GM12891 (cell line): ENCODE results near the gene SHISA9.

Source experiments
- DNase-seq: peaks from one replicate; pipeline ENCODE4 v3.0.0; 2011; ENCODE audit warnings: low spot score; ENCODE audit not compliant: insufficient read length
- FAIRE-seq: peaks from 2 replicates; lab custom pipeline; 2011; peaks lifted over from hg19 to GRCh38; lab: Jason Lieb, UNC
- PAX5 ChIP-seq: IDR thresholded peaks from 2 replicates; pipeline ENCODE4 v1.6.1; 2011; ENCODE audit warnings: low read length, moderate library complexity, mild to moderate bottlenecking; ENCODE audit not compliant: insufficient read depth, severe bottlenecking
- POLR2A ChIP-seq: IDR thresholded peaks from 2 replicates; pipeline ENCODE4 v1.6.1; 2011; ENCODE audit warnings: low read depth, low read length, control low read depth
- POLR2AphosphoS5 ChIP-seq: IDR thresholded peaks from 2 replicates; pipeline ENCODE4 v1.6.1; 2011; ENCODE audit warnings: low read depth, low read length, control low read depth
- POU2F2 ChIP-seq: IDR thresholded peaks from 2 replicates; pipeline ENCODE4 v1.6.1; 2011; ENCODE audit warnings: low read depth, mild to moderate bottlenecking, control low read depth, low read length, moderate library complexity
- SPI1 ChIP-seq: IDR thresholded peaks from 2 replicates; pipeline ENCODE4 v1.6.1; 2011; ENCODE audit warnings: low read depth, low read length, control low read depth
- TAF1 ChIP-seq: IDR thresholded peaks from 2 replicates; pipeline ENCODE4 v1.6.1; 2011; ENCODE audit warnings: low read depth, low read length, control low read depth

SHISA9 gene

DNA sequence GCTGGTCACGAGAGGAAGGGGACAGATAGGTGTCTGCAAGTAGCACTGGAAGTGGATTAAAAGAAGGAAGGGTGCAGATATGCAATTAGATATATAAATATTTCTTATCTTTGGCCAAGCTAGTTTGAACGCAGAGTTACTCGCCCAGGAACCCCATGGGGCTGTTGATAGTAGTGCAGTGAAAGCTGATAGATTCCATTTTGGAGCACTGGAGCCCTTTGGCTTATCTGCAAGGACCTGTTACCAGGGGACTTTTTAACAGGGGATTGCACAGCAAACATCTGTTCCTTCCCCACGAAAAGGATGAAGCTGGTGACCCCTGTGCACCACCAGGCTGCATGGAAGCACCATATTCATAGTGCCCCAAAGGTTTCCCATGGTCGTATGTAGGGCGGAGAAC is 218.7 kb downstream of the SHISA9 start:
- DNase-seq (no peak), FAIRE-seq (no peak)
- TF ChIP-seq POU2F2 (no peak), POLR2AphosphoS5 (no peak), SPI1 (no peak), PAX5 (no peak), TAF1 (no peak), POLR2A (no peak)

GRCh38 chr16:13120557-13120956 is 219.2 kb downstream of the SHISA9 start:
- DNase-seq: no peak
- TF ChIP-seq PAX5 (no peak), POLR2AphosphoS5 (no peak), SPI1 (no peak), POU2F2 (no peak), POLR2A (no peak), TAF1 (no peak)
- no peak for FAIRE-seq

- FAIRE-seq (no peak), DNase-seq (no peak)
- TF ChIP-seq POLR2AphosphoS5: no peak
- no peak for TF ChIP-seq POU2F2
Observed at GRCh38 chr16:13123991-13124390, 222.6 kb downstream of the SHISA9 start.

DNA sequence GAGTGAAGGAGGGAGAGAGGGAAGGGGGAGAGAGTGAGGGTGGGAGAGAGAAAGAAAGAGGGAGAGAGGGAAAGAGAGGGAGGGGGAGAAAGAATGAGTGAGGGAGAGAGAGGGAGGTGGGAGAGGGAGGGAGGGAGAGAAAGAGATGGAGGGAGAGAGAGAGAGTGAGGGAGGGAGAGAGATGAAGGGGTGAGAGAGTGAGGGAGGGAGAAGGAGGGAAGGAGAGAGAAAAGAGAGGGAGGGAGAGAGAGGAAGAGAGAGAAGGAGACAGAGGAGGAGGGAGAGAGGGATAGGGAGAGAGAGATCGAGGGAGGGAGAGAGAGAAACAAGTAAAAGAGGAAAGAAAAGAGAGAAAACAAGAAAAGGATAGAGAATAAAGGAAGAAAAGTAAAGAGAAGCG is 225.7 kb downstream of the SHISA9 start:
- FAIRE-seq: no peak
- no peak for TF ChIP-seq PAX5
- no peak for DNase-seq

DNA sequence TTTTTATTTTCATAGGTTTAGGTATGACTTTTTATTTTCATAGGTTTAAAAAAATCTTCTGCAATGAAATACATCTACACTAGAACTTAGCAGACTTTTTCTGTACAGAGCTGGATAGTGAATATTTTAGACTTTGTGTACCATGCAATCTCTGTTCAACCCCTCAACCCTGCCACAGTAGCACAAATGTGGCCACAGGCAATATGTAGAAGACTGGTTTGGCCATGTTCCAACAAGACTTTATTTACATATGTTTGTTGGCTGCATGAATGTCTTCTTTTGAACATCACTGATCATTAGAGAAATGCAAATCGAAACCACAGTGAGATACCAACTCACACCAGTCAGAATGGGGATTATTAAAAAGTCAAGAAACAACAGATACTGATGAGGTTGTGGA is 229.2 kb downstream of the SHISA9 start:
- FAIRE-seq (no peak), DNase-seq (no peak)
- no peak for TF ChIP-seq SPI1
- TF ChIP-seq POU2F2: no peak
- TF ChIP-seq PAX5: no peak
- TF ChIP-seq POLR2AphosphoS5: no peak
- TF ChIP-seq TAF1: no peak
- TF ChIP-seq POLR2A: no peak

DNA sequence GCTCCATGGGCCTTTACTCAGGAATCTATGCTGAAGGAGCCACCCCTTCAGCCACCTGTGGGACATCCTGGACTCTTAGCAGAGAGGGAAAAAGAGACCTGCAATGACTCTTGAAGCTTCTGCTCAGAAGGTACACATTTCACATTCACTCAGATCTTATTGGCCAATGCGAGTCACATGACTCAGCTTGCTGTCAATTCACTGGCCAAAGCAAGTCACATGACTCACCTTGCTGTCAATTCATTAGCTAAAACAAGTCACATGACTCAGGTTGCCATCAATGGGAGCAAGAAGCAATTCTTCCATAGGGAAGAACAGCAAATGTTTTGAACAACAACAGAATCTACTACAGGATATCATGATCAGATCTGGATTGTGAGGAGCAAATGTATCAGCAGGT is 233.4 kb downstream of the SHISA9 start:
- no peak for TF ChIP-seq TAF1
- no peak for TF ChIP-seq SPI1
- TF ChIP-seq POLR2A: no peak
- no peak for TF ChIP-seq POLR2AphosphoS5
- TF ChIP-seq POU2F2: no peak
- no peak for TF ChIP-seq PAX5
- DNase-seq (no peak), FAIRE-seq (no peak)

DNA sequence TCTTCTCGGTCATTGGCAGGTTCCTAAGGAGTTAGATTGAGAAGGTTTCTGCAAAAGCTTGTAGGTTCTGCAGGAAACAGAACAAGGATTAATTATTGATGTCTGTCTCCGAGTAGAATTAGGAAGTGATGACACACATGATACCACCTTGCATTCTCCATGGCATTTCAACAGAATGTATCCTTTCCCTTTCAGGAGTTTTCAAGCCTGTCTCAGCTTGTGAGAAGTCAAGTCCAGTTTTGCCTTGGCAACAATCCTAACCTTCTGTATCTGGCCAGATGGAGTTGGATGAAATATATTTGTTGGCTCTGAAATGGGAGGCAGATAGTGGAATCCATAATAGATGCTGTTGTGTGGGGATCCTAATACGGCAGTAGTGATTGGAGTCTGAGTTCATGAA is 235.5 kb downstream of the SHISA9 start:
- TF ChIP-seq TAF1 (no peak), POLR2AphosphoS5 (no peak)
- DNase-seq: no peak
- no peak for FAIRE-seq

DNA sequence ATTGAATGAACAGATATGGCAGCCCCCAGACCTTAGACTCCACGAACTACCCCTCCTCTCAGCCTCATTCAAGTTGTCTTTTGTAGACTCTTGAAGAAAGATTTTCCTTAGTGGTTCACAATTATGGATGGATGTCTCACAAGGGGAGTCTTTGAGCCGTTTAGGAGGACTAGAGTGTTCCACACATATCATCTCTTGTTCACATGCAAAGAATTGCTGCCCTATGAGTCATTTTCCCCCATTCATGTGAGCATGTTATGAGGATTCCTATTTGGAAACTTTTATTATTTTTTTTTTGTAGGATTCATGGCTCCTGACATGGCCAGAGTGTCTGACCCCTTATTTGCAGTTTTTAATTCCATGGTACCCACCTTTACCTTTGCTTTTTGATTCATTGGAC is 237.1 kb downstream of the SHISA9 start:
- DNase-seq: no peak
- no peak for FAIRE-seq
- TF ChIP-seq SPI1 (no peak), POLR2AphosphoS5 (no peak), PAX5 (no peak), TAF1 (no peak), POU2F2 (no peak), POLR2A (no peak)

GRCh38 chr16:13139661-13140241 is 238.4 kb downstream of the SHISA9 start:
- FAIRE-seq (no peak), DNase-seq (no peak)
- TF ChIP-seq SPI1 (no peak), POLR2AphosphoS5 (no peak), PAX5 (no peak), POLR2A (no peak), POU2F2 (no peak), TAF1 (no peak)

DNA sequence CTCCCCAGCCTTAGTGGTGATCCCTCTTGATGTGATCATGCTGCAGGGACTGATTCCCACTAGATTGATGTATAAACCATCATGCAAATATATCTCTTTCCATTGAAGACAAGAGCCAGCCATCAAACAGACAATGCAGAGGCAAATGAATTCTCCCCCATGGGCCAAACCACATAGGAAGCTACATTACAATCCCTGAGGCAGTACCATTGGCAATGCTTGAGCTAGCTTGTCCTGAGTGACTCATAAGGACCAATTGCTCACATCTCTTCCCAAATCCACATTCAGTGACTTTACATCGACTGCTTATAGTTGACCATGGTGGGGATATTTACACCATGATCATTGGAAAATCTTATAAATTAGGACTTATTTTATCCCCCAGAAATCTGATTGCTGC is 242.2 kb downstream of the SHISA9 start:
- FAIRE-seq: no peak
- no peak for DNase-seq
- TF ChIP-seq PAX5 (no peak), POLR2A (no peak), TAF1 (no peak), POLR2AphosphoS5 (no peak), SPI1 (no peak), POU2F2 (no peak)

GRCh38 chr16:13146829-13147228 is 245.4 kb downstream of the SHISA9 start:
- FAIRE-seq (no peak), DNase-seq (no peak)
- TF ChIP-seq PAX5: no peak
- TF ChIP-seq POU2F2: no peak
- no peak for TF ChIP-seq SPI1
- TF ChIP-seq POLR2A: no peak
- no peak for TF ChIP-seq TAF1
- no peak for TF ChIP-seq POLR2AphosphoS5
